GM21526 (cell line): Measurements from ENCODE around the gene GSK3A.

Experiments used
- ATAC-seq: cut with Tn5 transposase; IDR thresholded peaks from one replicate; pipeline ENCODE4 v1.9.1; 2021; ENCODE audit warnings: moderate library complexity; ENCODE audit not compliant: unreplicated experiment, low FRiP score

The GSK3A gene

DNA sequence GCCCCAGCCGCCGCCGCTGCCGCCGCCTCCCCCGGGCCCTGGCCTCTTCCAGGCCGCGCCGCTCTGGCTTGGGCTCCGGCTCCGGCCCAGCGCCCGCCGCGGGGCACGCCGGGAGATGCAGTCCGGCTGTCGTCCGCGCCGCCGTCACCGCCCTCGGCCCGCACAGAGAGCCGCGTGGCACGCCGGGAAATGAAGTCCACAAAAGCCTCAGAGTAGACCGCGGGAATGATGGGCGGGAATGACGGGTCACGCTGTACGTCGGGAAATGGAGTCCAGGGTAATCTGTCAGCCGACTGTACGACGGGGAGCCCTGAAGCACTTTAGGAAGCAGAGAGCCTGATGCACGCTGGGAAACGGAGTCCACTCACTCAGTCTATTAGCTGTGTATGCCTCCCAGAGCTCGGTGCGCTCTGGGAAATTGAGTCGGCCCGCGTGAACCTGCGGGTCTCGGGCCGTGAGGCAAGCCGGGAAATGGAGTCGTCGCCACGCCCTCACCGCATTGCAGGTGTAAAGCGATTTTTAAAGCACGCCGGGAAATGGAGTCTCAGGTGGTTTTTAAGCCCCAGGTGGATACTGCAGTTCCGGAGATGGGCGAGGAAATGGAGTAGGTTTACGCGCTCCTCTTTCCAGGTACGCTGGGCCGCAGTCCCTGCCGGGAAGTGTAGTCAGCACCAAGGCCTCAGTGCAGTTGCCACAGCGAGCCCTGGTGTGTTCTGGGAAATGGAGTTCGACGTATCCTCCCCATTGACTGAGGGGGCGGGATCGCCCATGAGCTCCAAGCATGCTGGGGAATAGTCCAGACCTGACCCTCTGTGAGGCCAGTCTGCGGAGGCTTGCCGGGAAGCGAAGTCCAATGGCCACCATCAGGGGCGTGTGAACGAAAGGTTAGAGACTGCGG lies at the start of gene GSK3A:
Gene GSK3A, minus strand, starts transcription at position 91 of the 898 bp plus-strand sequence. CDS start 137 bp downstream, outside the sequence.
- peak; percentile 58 for ATAC-seq

DNA sequence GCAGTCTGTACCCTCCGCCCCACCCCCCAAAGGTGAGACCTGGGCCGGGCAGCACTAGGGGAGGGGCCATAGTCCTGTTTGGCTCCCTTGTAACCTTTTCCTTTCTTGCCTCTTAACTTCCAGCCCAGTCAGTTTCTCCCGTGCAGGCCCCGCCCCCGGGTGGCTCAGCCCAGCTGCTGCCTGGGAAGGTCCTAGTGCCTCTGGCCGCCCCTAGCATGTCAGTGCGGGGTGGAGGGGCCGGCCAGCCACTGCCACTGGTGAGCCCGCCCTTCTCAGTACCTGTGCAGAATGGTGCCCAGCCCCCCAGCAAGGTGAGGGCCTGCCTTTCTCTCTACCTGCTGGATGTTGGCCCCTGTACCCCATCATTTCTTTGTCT lies 49.0 kb upstream of the GSK3A start:
- no peak for ATAC-seq

DNA sequence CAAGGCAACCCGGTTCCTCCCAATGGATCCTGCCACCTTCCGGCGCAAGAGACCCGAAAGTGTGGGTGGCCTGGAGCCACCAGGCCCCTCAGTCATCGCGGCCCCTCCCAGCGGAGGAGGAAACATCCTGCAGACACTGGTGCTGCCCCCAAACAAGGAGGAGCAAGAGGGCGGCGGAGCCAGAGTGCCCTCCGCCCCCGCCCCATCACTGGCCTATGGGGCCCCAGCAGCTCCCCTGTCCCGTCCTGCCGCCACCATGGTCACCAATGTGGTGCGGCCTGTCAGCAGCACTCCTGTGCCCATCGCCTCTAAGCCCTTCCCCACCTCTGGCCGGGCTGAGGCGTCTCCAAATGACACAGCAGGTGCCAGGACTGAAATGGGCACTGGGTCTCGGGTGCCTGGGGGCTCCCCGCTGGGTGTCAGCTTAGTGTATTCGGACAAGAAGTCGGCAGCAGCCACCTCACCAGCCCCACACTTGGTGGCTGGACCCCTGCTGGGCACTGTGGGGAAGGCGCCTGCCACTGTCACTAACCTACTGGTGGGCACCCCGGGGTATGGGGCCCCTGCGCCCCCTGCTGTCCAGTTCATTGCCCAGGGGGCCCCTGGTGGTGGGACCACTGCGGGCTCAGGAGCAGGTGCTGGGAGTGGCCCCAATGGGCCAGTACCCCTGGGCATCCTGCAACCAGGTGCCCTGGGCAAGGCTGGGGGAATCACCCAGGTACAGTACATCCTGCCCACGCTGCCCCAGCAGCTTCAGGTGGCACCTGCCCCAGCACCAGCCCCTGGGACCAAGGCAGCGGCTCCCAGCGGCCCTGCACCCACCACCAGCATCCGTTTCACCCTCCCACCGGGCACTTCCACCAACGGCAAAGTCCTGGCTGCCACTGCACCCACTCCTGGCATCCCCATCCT lies 48.4 kb upstream of the GSK3A start:
- ATAC-seq = no peak

DNA sequence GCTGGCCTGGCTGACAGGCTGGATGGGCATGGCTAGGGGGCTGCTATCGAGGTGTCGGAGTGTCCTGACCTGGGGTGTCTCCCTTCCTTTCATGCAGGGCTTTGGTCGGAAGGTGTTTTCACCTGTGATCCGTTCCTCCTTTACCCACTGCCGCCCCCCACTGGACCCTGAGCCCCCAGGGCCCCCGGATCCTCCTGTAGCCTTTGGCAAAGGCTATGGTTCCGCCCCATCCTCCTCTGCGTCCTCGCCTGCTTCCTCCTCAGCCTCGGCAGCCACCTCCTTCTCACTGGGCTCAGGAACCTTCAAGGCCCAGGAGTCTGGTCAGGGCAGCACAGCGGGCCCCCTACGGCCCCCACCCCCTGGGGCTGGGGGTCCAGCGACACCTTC lies 47.7 kb upstream of the GSK3A start:
- ATAC-seq = no peak

DNA sequence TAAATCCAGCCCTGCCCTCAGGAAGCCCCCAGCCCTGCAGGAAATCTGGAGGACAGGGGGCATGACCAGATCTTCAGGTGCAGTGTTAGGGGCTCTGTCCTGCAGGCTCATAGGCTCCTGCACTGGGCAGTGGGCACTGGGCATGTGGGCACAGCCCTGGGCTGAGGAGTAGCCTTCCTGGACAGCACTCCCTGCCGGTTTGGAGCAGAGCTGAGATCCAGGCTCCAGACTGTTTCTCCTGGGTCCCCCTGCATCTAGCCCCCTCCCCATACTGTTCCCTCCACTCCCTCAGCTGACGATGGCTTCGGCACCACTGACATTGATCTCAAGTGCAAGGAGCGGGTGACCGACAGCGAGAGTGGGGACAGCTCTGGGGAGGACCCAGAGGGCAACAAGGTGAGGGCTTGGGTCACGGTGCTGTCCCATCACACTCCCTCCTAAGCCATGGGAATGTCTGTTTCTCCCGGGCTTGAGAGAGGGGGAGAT lies 47.2 kb upstream of the GSK3A start:
- no peak for ATAC-seq

DNA sequence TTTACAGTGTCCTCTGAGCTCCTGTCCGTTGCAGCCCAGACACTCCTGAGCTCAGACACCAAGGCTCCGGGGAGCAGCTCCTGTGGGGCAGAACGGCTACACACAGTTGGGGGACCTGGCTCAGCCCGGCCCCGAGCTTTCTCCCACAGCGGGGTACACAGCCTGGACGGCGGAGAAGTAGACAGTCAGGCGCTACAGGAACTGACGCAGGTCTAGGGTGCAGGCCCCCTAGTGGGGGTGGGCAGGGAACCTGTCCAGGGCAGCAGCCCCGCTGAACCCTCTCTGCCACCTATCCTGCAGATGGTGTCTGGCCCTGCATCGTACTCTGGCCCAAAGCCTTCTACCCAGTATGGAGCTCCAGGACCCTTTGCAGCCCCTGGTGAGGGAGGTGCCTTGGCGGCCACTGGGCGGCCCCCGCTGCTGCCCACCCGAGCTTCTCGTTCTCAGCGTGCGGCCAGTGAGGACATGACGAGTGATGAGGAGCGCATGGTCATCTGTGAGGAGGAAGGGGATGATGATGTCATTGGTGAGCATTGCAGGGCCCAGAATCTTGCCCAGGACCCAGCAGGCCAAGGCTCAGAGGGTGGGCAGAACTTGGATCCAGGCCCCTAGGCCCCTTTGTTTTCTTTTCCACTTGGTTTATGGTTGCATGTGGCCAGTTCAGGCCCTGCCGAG lies 46.6 kb upstream of the GSK3A start:
- no peak for ATAC-seq

DNA sequence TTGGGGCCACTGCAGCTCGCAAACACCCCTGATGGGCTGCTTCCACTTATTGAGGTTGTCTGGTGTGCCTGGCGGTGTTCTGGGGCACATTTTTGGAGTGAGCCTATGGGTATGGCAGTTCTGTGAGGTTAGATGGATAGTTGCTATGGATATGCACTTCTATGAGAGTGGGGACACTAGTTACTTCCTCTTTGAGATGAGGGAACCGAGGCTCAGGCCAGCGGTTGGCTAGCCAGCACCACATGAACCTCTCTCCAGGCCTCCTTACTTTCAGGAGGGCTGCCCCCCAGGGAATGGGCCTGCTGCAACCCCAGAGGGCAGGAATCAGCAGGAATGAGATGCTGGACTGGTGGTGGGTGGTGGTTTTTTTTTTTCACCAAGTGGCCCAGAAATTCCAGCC lies 46.0 kb upstream of the GSK3A start:
- ATAC-seq = no peak

DNA sequence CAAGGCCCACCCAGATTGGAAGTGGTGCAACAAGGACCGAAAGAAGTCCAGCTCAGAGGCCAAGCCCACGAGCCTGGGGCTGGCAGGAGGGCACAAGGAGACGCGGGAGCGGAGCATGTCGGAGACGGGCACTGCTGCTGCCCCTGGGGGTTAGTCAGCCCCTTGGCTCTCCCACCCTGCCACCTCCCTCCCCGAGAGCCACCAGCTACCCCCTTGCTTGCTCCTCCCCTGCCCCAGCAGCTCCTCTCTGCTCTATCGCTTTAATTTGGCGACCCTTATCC lies 45.4 kb upstream of the GSK3A start:
- ATAC-seq = no peak

DNA sequence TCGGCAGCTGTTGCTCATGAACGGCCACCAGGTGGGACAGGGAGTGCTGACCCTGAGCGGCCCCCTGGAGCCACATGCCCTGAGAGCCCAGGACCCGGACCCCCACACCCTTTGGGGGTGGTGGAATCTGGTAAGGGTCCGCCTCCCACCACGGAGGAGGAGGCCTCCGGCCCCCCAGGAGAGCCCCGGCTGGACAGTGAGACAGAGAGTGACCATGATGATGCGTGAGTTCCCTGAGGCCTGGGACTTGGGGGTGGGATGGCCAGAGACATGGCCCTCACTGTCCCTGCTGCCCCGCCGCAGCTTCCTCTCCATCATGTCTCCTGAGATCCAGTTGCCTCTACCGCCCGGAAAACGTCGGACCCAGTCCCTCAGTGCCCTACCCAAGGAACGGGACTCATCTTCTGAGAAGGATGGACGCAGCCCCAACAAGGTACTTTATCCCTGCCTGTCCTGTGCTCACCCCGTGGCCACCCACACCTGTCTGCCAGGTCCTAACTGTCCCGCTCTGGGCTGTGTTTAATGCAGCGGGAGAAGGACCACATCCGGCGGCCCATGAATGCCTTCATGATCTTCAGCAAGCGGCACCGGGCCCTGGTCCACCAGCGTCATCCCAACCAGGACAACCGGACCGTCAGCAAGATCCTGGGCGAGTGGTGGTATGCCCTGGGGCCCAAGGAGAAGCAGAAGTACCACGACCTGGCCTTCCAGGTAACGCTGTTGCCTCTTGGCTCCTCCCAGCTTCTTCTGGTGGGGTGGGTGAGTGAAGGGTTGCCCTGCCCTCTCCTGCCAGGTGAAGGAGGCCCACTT lies 44.8 kb upstream of the GSK3A start:
- ATAC-seq = no peak

DNA sequence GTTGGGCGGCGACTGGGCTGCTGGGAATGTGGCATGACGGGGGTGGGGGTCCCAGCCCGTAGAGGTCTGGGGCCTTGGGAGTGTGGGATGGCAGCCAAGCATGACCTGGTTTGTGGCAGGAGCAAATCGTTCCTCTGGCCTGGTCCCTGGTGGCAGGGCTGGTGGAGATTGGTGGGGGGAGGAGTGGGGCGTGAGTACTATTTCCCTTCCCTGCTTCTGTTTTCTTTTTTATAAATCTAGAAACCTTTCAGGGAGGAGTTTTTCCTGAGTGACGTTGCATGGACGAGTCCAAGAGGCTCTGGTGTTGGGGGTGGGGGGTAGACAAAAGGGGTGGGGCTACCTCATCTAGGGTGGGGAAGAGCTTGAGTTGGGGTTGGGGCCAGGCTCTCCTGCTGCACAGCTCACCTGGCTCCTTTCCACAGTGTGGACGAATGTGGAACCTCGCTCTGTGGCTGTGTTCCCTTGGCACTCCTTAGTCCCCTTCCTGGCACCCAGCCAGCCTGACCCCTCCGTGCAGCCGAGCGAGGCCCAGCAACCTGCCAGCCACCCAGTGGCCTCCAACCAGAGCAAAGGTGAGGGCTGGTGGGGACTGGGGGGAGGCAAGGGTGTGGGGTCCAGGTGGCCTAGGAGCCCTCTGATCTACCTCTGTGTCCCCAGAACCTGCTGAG lies 44.1 kb upstream of the GSK3A start:
- no peak for ATAC-seq

DNA sequence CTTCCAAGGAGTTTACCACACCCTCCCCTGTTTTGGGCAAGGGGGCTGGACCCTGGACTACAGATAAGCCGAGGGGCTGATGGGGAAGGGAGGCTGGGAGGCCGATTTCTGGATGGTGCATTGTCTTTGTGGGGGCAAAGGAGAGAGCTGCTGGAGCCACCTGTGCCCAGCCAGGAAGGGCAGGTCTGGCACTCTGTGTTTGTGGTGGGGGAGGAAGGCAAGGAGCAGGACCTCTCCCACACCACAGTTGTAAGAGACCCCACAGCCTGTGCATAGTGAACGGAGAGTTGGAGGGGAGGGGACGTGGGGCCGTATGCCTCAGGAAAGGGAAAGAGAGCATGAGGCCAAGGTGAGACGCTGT lies 43.6 kb upstream of the GSK3A start:
- ATAC-seq = no peak

DNA sequence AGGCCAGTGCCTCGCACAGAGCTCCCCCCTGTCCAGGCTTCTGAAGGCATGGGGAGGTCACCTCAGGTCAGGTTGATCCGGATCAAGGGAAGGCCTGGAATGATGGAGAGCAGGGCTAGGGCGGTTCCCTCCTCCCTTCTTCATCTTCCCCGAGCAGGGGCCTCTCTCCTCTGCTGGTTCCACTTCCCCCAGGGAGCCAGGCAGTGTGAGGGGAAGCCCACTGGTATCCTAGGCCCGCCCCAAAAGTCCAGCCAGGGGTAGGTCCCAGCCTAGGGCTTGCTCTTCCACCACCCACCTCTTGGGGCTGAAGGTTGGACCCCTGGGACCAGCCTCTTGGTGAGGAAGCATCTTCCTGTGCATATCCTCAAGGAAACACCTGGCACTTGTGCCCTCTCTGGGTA lies 43.1 kb upstream of the GSK3A start:
- ATAC-seq = no peak

DNA sequence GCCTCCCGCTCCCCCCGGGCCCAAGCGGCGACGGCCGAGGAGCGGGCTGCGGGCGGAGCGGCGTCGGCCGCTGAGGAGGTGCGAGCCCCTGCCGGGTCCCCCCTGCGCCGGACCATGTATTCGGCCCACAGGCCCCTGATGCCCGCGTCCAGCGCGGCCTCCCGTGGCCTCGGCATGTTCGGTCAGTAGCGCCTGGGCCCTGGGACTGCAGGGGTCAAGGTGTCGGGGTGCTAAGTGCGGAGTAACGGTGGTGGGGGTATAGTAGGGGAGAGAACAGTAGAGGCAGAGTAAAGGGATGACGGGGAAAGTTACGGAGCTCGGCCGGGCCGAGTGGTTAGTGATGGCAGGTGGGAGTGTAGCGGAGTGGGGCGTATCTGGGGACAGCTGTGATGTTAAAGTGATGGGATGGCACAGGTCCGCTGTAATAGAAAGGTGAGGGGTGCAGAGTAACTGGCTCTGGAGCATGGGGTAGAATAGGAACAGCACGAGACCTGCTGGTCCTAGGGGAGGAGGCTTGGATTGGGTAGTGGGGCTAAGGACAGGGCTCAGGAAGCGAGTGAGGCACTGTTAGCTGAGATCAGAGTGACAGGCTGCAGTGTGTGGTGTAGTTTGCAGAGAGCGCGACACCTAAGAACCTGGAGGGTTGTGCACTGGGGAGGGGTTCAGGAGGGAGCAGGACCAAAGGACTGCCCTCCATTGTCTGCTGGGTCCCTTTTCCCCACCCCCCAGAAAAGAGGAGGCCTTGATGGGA lies 42.4 kb upstream of the GSK3A start:
- no peak for ATAC-seq

DNA sequence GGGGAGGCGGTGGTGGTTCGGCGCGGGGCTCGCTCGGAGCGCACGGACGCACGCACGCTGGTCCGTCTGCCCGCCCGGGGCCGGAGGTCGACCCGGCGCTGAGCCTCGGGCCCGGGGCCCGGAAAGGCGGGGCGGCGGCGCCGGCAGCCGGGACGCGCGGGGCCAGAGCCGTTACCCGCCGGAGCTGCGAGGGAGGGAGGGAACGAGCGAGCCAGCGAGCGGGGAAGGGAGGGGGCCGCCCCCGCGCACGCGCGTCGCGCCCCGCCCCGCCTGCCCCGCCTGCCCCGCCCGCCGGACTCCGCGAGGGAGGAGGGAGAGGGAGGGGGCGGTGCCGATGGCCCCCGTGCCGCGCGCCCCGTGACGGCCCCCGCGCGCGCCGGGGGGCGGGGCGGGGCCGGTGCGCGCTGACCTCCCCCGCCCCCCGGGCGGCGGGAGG lies 41.7 kb upstream of the GSK3A start:
- ATAC-seq = no peak

DNA sequence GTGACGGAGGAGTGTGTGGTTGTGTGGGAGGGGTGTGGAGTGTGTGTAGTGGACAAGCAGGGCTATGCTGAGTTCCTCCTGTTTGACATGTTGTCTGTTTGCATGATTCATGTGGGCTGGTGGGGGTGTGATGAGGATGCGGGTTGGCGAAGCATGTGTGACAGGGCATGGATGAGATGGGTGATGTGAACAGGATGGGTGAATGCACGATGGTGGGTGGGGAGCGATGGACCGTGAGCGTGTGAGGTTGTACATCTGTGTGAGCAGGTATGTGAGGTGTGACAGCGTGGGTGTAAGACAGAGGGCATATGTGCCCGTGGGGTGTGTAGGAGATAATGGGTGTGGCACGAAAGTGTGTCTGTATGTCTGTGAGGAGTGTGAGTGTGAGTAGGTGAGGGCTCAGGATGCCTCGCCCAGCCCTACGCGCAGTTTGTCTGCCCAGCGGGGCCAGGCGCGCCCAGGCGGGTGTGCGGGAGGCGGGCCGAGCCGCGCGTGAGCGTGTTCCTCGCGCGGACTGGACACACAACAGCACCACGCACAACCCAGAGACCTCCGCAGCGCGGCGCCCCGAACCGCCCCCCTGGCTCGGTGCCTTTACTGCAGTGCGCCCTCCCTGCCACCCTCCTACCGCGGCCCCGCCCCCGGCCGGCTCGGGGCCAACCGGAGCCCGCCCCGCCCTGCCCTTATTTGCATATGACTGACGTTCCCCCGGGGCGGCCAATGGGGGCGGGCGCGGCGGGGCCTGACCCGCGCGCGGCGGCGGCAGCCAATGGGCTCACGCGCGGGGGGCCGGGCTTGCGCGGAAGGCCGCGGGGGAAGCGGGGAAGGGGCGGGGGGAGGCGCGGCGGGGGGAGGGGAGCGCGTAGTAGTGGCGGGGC lies 41.0 kb upstream of the GSK3A start:
- no peak for ATAC-seq

DNA sequence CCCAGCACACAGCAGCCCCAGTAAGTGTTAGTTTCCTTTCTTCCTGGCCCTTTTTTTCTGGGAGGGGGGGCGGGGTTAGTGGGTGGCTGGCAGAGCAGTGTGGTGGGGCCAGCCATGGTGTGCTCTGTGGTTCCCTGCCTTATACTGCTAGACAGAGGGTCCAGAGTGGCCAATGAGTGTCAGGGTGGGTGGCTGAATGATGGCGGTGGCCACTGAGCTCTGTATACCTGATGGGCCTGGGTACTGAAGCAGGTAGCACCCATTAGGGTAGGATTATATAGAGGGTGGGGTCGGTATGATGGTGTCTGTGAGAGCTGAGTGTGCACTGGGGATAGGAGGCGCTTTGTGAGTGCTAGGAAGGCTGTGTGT lies 40.4 kb upstream of the GSK3A start:
- no peak for ATAC-seq

DNA sequence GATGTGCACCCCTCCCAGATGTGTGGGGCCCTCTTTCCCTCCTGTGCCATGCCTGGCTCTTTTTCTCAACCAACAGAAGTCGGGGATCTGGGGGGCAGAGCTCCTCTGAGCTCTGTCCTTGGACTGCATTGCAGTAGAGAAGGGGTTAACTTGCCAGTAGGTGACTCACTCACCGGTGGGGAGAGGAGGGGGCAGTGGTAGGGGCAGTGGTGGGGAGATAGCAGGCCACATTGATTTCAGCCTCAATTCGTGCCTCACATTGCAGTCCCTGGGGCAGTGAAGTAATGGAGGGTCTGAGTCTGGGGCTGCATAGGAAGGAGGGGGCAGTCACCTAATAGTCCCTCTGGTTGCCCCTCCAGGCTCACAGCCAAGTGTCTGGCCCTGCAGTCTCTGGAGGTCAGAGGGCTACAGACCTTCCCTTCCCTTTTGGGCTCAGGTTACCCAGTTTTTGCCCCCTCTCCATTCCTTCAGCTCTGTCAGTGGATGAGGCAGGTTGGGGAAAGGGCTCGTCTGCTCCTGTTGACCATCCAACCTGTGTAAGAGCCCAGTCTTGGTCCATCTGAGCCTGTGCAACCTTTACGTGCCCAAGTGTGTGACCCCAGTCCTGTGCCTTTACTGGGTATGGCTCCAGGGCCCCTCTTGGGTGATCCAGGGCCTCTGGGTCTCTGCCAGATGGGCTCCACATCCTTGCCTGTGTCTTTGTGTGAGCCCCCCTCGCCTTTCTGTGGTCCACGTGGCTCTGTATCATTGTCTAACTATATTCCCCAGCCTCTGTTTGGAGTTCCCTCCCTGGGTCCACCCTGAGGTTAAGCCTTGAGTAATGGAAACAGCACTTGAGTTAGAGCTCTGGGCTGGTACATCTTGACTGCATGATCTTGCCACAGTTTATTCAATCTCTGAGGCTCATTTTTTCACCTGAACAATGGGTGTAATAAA lies 39.7 kb upstream of the GSK3A start:
- no peak for ATAC-seq
